ENCODE results near the gene PLD2. TPM values are rescaled to one million over a fixed set of nuclear protein-coding genes. Genes with fewer than 3 reads are reported as not detected.
"Not testable (repeated sequence)": the region's sequence is repeated elsewhere in the genome, so short reads cannot be mapped to it uniquely, and the experiment has no call there.

PLD2 gene
- total RNA-seq, 2 donors from 2014 or later = 23.3 to 35.0 TPM

GRCh38 chr17:4808378-4808767 is 1.4 kb downstream of the PLD2 start:
- H3K36me3 Mint-ChIP-seq (ENCODE audit: low read depth) = peaks cover 16% of the 10 kb centered on the region
- no peak overlapping the region for H3K27ac Mint-ChIP-seq
- no peaks in the 10 kb centered on the region for H3K27me3 Mint-ChIP-seq
- no peaks in the 10 kb centered on the region for H3K9me3 Mint-ChIP-seq
- H3K4me1 Mint-ChIP-seq = peaks cover 9% of the 10 kb centered on the region
- peak overlapping the region; percentile 70 for H3K4me3 Mint-ChIP-seq
- ATAC-seq (replicated peaks) = no peak

GRCh38 chr17:4810696-4811290 is 3.8 kb downstream of the PLD2 start:
- no peaks in the 10 kb centered on the region for H3K9me3 Mint-ChIP-seq
- H3K4me3 Mint-ChIP-seq = no peak overlapping the region
- H3K4me1 Mint-ChIP-seq = peaks cover 12% of the 10 kb centered on the region
- H3K36me3 Mint-ChIP-seq (ENCODE audit: low read depth) = peaks cover 20% of the 10 kb centered on the region
- no peaks in the 10 kb centered on the region for H3K27me3 Mint-ChIP-seq
- H3K27ac Mint-ChIP-seq = no peak overlapping the region
- ATAC-seq (replicated peaks) = no peak

- no peak overlapping the region for H3K4me3 Mint-ChIP-seq
- no peak for ATAC-seq (replicated peaks)
- no peaks in the 10 kb centered on the region for H3K9me3 Mint-ChIP-seq
- H3K27me3 Mint-ChIP-seq = no peaks in the 10 kb centered on the region
- H3K4me1 Mint-ChIP-seq = peaks cover 7% of the 10 kb centered on the region
- H3K27ac Mint-ChIP-seq = no peak overlapping the region
- H3K36me3 Mint-ChIP-seq (ENCODE audit: low read depth) = peaks cover 20% of the 10 kb centered on the region
Measured at GRCh38 chr17:4811471-4811870, 4.5 kb downstream of the PLD2 start.

- no peak for ATAC-seq (replicated peaks)
- H3K27ac Mint-ChIP-seq = no peak overlapping the region
- no peaks in the 10 kb centered on the region for H3K27me3 Mint-ChIP-seq
- peaks cover 7% of the 10 kb centered on the region for H3K4me1 Mint-ChIP-seq
- H3K9me3 Mint-ChIP-seq = no peaks in the 10 kb centered on the region
- peaks cover 28% of the 10 kb centered on the region for H3K36me3 Mint-ChIP-seq (ENCODE audit: low read depth)
- H3K4me3 Mint-ChIP-seq = no peak overlapping the region
Measured at GRCh38 chr17:4812690-4813089, 5.7 kb downstream of the PLD2 start.

- Mint-ChIP-seq H3K36me3 (ENCODE audit: low read depth) (peaks cover 22% of the 10 kb centered on the region), H3K4me1 (peaks cover 3% of the 10 kb centered on the region), H3K27me3 (no peaks in the 10 kb centered on the region), H3K27ac (no peak overlapping the region), H3K9me3 (no peaks in the 10 kb centered on the region), H3K4me3 (no peak overlapping the region)
- ATAC-seq (replicated peaks) = no peak
Measured at GRCh38 chr17:4815043-4815675, 8.2 kb downstream of the PLD2 start.

- Mint-ChIP-seq H3K4me1 (peaks cover 3% of the 10 kb centered on the region), H3K27me3 (no peaks in the 10 kb centered on the region), H3K4me3 (no peak overlapping the region), H3K9me3 (no peaks in the 10 kb centered on the region), H3K27ac (no peak overlapping the region), H3K36me3 (ENCODE audit: low read depth) (peaks cover 12% of the 10 kb centered on the region)
- no peak for ATAC-seq (replicated peaks)
Measured at GRCh38 chr17:4816826-4817225, 9.9 kb downstream of the PLD2 start.

- no peak for ATAC-seq (replicated peaks)
- H3K9me3 Mint-ChIP-seq = no peaks in the 10 kb centered on the region
- H3K36me3 Mint-ChIP-seq (ENCODE audit: low read depth) = peaks cover 12% of the 10 kb centered on the region
- H3K4me1 Mint-ChIP-seq = peaks cover 3% of the 10 kb centered on the region
- H3K27ac Mint-ChIP-seq = no peak overlapping the region
- H3K4me3 Mint-ChIP-seq = no peak overlapping the region
- H3K27me3 Mint-ChIP-seq = no peaks in the 10 kb centered on the region
Measured at GRCh38 chr17:4818276-4818675, 11.3 kb downstream of the PLD2 start.

- H3K4me1 Mint-ChIP-seq = no peaks in the 10 kb centered on the region
- no peak overlapping the region for H3K4me3 Mint-ChIP-seq
- H3K36me3 Mint-ChIP-seq (ENCODE audit: low read depth) = no peaks in the 10 kb centered on the region
- no peak overlapping the region for H3K27ac Mint-ChIP-seq
- H3K9me3 Mint-ChIP-seq = no peaks in the 10 kb centered on the region
- H3K27me3 Mint-ChIP-seq = no peaks in the 10 kb centered on the region
- ATAC-seq (replicated peaks) = no peak
Measured at GRCh38 chr17:4822835-4823234, 15.9 kb downstream of the PLD2 start.

GRCh38 chr17:4823373-4824089 is 16.6 kb downstream of the PLD2 start:
- Mint-ChIP-seq H3K27ac (no peak overlapping the region), H3K4me3 (no peak overlapping the region), H3K27me3 (no peaks in the 10 kb centered on the region), H3K36me3 (ENCODE audit: low read depth) (no peaks in the 10 kb centered on the region), H3K9me3 (no peaks in the 10 kb centered on the region), H3K4me1 (no peaks in the 10 kb centered on the region)
- no peak for ATAC-seq (replicated peaks)

- no peaks in the 10 kb centered on the region for H3K4me1 Mint-ChIP-seq
- H3K27ac Mint-ChIP-seq = no peak overlapping the region
- no peak for ATAC-seq (replicated peaks)
- no peaks in the 10 kb centered on the region for H3K27me3 Mint-ChIP-seq
- H3K4me3 Mint-ChIP-seq = no peak overlapping the region
- H3K9me3 Mint-ChIP-seq = no peaks in the 10 kb centered on the region
- no peaks in the 10 kb centered on the region for H3K36me3 Mint-ChIP-seq (ENCODE audit: low read depth)
Measured at GRCh38 chr17:4827399-4827798, 20.4 kb downstream of the PLD2 start.

GRCh38 chr17:4832829-4833177 is 25.9 kb downstream of the PLD2 start:
- H3K36me3 Mint-ChIP-seq (ENCODE audit: low read depth) = peaks cover 13% of the 10 kb centered on the region
- not testable (repeated sequence) for H3K27me3 Mint-ChIP-seq, H3K9me3 Mint-ChIP-seq
- H3K4me3 Mint-ChIP-seq = peak overlapping the region; percentile 91
- H3K4me1 Mint-ChIP-seq = peaks cover 25% of the 10 kb centered on the region
- H3K27ac Mint-ChIP-seq = peak overlapping the region; percentile 94
- ATAC-seq (replicated peaks) = peak; percentile 25

GRCh38 chr17:4833178-4833940 is 26.4 kb downstream of the PLD2 start, which contains the start of gene MINK1:
MINK1 (plus strand) TSS chr17:4833340; CDS start chr17:4833584, 244 bp downstream.
- peaks cover 17% of the 10 kb centered on the region for H3K36me3 Mint-ChIP-seq (ENCODE audit: low read depth)
- H3K27me3 Mint-ChIP-seq = no peaks in the 10 kb centered on the region
- peak within 1 kb of the TSS; percentile 91 for H3K4me3 Mint-ChIP-seq
- peak within 1 kb of the TSS; percentile 94 for H3K27ac Mint-ChIP-seq
- ATAC-seq (replicated peaks) = peak; percentile 91
- no peaks in the 10 kb centered on the region for H3K9me3 Mint-ChIP-seq
- H3K4me1 Mint-ChIP-seq = peaks cover 29% of the 10 kb centered on the region

GRCh38 chr17:4833941-4834680 is 27.2 kb downstream of the PLD2 start:
- Mint-ChIP-seq H3K9me3 (no peaks in the 10 kb centered on the region), H3K27me3 (no peaks in the 10 kb centered on the region), H3K27ac (peak overlapping the region; percentile 85), H3K4me3 (peak overlapping the region; percentile 91), H3K36me3 (ENCODE audit: low read depth) (peaks cover 20% of the 10 kb centered on the region), H3K4me1 (peaks cover 32% of the 10 kb centered on the region)
- ATAC-seq (replicated peaks) = no peak

- H3K27me3 Mint-ChIP-seq = no peaks in the 10 kb centered on the region
- peaks cover 24% of the 10 kb centered on the region for H3K36me3 Mint-ChIP-seq (ENCODE audit: low read depth)
- H3K27ac Mint-ChIP-seq = peak overlapping the region; percentile 85
- H3K4me1 Mint-ChIP-seq = peaks cover 37% of the 10 kb centered on the region
- ATAC-seq (replicated peaks) = no peak
- no peaks in the 10 kb centered on the region for H3K9me3 Mint-ChIP-seq
- H3K4me3 Mint-ChIP-seq = peak overlapping the region; percentile 91
Measured at GRCh38 chr17:4834681-4835020, 27.7 kb downstream of the PLD2 start.

Measured in activated T-helper 17 cell treated with anti-CD3 and anti-CD28 coated beads, Interleukin-2, amount 50 U/mL, for 72 hours (primary cell).